ENCODE measurements around the gene P2RY2. TPM values are rescaled to one million over a fixed set of nuclear protein-coding genes. Genes with fewer than 3 reads are reported as not detected.

The P2RY2 gene
- total and polyA plus RNA-seq, 10 of the 15 experiments (the other 5 are each of a cell fraction or from before 2014, with no cell fraction given) = 0.03 to 0.23 (median 0.17) TPM; not detected in 7

GRCh38 chr11:73252577-73253191, 34.6 kb downstream of the P2RY2 start:
- RAD21 ChIA-PET (ENCODE audit: unreplicated experiment) = interaction anchor here (0.8 to 1.0 kb wide), 2 partner anchors 8 to 75 kb away, joined by 3 read pairs; no protein-coding TSS in a partner anchor
- peak; percentile 68 for ATAC-seq
- peak overlapping the region; percentile 9; the same call in 1 of the 2 replicates for H2AFZ ChIP-seq (ENCODE audit: control insufficient read depth, low read depth, low read length)
- H3K9ac ChIP-seq (ENCODE audit: control insufficient read depth, insufficient read depth, low read length) = no peak overlapping the region
- DNase-seq (ENCODE audit: low read depth, low spot score) = no peak
- intact Hi-C loops (cut with micrococcal nuclease; ENCODE audit: unreplicated experiment) = no loop called here
- no peak for FAIRE-seq
- POLR2A ChIA-PET = no interaction called here
- no peaks in the 10 kb centered on the region for H3K9me3 ChIP-seq (replicated peaks; ENCODE audit: control insufficient read depth, insufficient read depth, low read length)
- in situ Hi-C loops (cut with MboI) = no loop called here
- H3K79me2 ChIP-seq (ENCODE audit: control insufficient read depth, insufficient read depth, low read length) = no peaks in the 10 kb centered on the region
- TF ChIP-seq TCF3 (IDR thresholded peaks at IDR 0.05; ENCODE audit: borderline replicate concordance, insufficient read depth, low read depth, low read length) (no peak), RELA (IDR thresholded peaks at IDR 0.05; ENCODE audit: borderline replicate concordance, partially characterized antibody) (no peak), IRF3 (IDR thresholded peaks at IDR 0.05) (no peak), NR2F1 (conservative IDR thresholded peaks at IDR 0.05) (no peak)
- TF ChIP-seq, protein P1, sequence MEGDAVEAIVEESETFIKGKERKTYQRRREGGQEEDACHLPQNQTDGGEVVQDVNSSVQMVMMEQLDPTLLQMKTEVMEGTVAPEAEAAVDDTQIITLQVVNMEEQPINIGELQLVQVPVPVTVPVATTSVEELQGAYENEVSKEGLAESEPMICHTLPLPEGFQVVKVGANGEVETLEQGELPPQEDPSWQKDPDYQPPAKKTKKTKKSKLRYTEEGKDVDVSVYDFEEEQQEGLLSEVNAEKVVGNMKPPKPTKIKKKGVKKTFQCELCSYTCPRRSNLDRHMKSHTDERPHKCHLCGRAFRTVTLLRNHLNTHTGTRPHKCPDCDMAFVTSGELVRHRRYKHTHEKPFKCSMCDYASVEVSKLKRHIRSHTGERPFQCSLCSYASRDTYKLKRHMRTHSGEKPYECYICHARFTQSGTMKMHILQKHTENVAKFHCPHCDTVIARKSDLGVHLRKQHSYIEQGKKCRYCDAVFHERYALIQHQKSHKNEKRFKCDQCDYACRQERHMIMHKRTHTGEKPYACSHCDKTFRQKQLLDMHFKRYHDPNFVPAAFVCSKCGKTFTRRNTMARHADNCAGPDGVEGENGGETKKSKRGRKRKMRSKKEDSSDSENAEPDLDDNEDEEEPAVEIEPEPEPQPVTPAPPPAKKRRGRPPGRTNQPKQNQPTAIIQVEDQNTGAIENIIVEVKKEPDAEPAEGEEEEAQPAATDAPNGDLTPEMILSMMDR (IDR thresholded peaks at IDR 0.05 in 2 of 3, conservative IDR thresholded peaks at IDR 0.05 in 1 of 3; ENCODE audit: control insufficient read depth in 2 of 3, extremely low read depth in 1 of 3, insufficient read depth in 1 of 3, low read depth in 3 of 3, low read length in 3 of 3) = peak in 2 of 3 experiments; percentile 25 to 26; a peak in 1 of 6 replicates
- TF ChIP-seq, protein P2, sequence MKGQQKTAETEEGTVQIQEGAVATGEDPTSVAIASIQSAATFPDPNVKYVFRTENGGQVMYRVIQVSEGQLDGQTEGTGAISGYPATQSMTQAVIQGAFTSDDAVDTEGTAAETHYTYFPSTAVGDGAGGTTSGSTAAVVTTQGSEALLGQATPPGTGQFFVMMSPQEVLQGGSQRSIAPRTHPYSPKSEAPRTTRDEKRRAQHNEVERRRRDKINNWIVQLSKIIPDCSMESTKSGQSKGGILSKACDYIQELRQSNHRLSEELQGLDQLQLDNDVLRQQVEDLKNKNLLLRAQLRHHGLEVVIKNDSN (IDR thresholded peaks at IDR 0.05; ENCODE audit: borderline replicate concordance, extremely low read length, insufficient read depth, low read depth, low read length) = no peak
- H3K27me3 ChIP-seq (replicated peaks in 1 of 2; ENCODE audit: control insufficient read depth in 2 of 2, insufficient read depth in 2 of 2, low read length in 1 of 2) = no peaks in the 10 kb centered on the region
- CTCF ChIA-PET = interaction anchor here (0.8 to 1.0 kb wide), 3 partner anchors 9 to 67 kb away, joined by 3 to 4 read pairs (median 3); no protein-coding TSS in a partner anchor
- SMC1A ChIA-PET (ENCODE audit: uncharacterized antibody, unreplicated experiment) = no interaction called here
- H3K27ac ChIP-seq (ENCODE audit: control insufficient read depth, insufficient read depth) = no peak overlapping the region
- no peaks in the 10 kb centered on the region for H4K20me1 ChIP-seq (ENCODE audit: control insufficient read depth, insufficient read depth)
- no peaks in the 10 kb centered on the region; the same call in 1 of the 2 replicates for H3K4me1 ChIP-seq (ENCODE audit: control insufficient read depth, insufficient read depth, low read length)
- no peaks in the 10 kb centered on the region for H3K36me3 ChIP-seq (ENCODE audit: control insufficient read depth in 2 of 2, insufficient read depth in 2 of 2, low read length in 1 of 2)
- 51% methylated on average over 4 of the region's 4 CpGs for WGBS (ENCODE audit: insufficient coverage, insufficient replicate concordance, low lambda C conversion rate, missing lambda C conversion rate)
- BruUV-seq (replicated peaks) = no TSS peak
- H3K4me2 ChIP-seq (ENCODE audit: control insufficient read depth, insufficient read depth) = no peak overlapping the region
- no peak overlapping the region for H3K4me3 ChIP-seq

All from GM12878 (cell line).